Measurements from ENCODE around the gene LRP11. TPM values are rescaled to one million over a fixed set of nuclear protein-coding genes. Genes with fewer than 3 reads are reported as not detected.

LRP11 gene
- total and polyA plus RNA-seq, 10 of the 15 experiments (the other 5 are each of a cell fraction or from before 2014, with no cell fraction given), result under 0.01 to 0.23 (median 0.03) TPM; not detected in 6

DNA sequence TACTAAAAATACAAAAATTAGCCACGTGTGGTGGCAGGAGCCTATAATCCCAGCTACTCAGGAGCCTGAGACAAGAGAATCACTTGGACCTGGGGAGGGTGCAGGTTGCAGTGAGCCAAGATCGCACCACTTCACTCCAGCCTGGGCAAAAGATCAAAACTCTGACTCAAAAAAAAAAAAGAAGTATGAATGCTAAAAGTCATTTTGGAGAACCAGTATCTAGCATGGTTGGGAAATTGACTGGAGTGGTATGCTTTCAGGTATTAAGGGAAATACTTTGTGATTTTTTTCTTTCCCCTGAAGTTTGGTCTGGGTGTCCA lies 84.6 kb downstream of the LRP11 start:
- H3K4me1 ChIP-seq (ENCODE audit: control insufficient read depth, insufficient read depth, low read length), result no peaks in the 10 kb centered on the region
- DNase-seq (ENCODE audit: low read depth, low spot score) (no peak), FAIRE-seq (no peak), ATAC-seq (no peak)
- TF ChIP-seq KLF5 (IDR thresholded peaks at IDR 0.05; ENCODE audit: partially characterized antibody), result no peak
- 50% methylated on average over 2 of the region's 2 CpGs for WGBS (ENCODE audit: insufficient coverage, insufficient replicate concordance, low lambda C conversion rate, missing lambda C conversion rate)
- CTCF ChIA-PET, result no interaction called here
- no peaks in the 10 kb centered on the region for H4K20me1 ChIP-seq (ENCODE audit: control insufficient read depth, insufficient read depth)
- no TSS peak for BruUV-seq (replicated peaks)
- RAD21 ChIA-PET (ENCODE audit: unreplicated experiment), result no interaction called here
- no peak overlapping the region for H3K4me3 ChIP-seq
- H3K36me3 ChIP-seq (ENCODE audit: control insufficient read depth in 2 of 2, insufficient read depth in 2 of 2, low read length in 1 of 2), result peaks cover 0 to 5% of the 10 kb centered on the region in 2 experiments; a peak in 2 of 4 replicates
- SMC1A ChIA-PET (ENCODE audit: uncharacterized antibody, unreplicated experiment), result no interaction called here
- no peak overlapping the region for H3K9ac ChIP-seq (ENCODE audit: control insufficient read depth, insufficient read depth, low read length)
- intact Hi-C loops (cut with micrococcal nuclease; ENCODE audit: unreplicated experiment), result no loop called here
- in situ Hi-C loops (cut with MboI), result no loop called here
- no peak overlapping the region for H3K27ac ChIP-seq (ENCODE audit: control insufficient read depth, insufficient read depth)
- H2AFZ ChIP-seq (ENCODE audit: control insufficient read depth, low read depth, low read length), result no peak overlapping the region
- H3K79me2 ChIP-seq (ENCODE audit: control insufficient read depth, insufficient read depth, low read length), result no peaks in the 10 kb centered on the region
- no peaks in the 10 kb centered on the region for H3K27me3 ChIP-seq (replicated peaks in 1 of 2; ENCODE audit: control insufficient read depth in 2 of 2, insufficient read depth in 2 of 2, low read length in 1 of 2)
- POLR2A ChIA-PET, result no interaction called here
- H3K9me3 ChIP-seq (replicated peaks; ENCODE audit: control insufficient read depth, insufficient read depth, low read length), result no peaks in the 10 kb centered on the region
- no peak overlapping the region for H3K4me2 ChIP-seq (ENCODE audit: control insufficient read depth, insufficient read depth)

- DNase-seq (ENCODE audit: low read depth, low spot score), result no peak
- ATAC-seq, result no peak
- TF ChIP-seq MYB (IDR thresholded peaks at IDR 0.05; ENCODE audit: borderline replicate concordance, low read depth, low read length) (no peak), NRF1 (conservative IDR thresholded peaks at IDR 0.05; ENCODE audit: low read depth, low read length) (no peak), NFXL1 (IDR thresholded peaks at IDR 0.05; ENCODE audit: borderline replicate concordance) (no peak), ZBTB11 (CRISPR knock-in tag; IDR thresholded peaks at IDR 0.05) (no peak), STAT3 (IDR thresholded peaks at IDR 0.05; ENCODE audit: low read depth, low read length) (no peak), HDAC6 (IDR thresholded peaks at IDR 0.05; ENCODE audit: unreplicated experiment) (no peak)
- TF ChIP-seq, protein P1, sequence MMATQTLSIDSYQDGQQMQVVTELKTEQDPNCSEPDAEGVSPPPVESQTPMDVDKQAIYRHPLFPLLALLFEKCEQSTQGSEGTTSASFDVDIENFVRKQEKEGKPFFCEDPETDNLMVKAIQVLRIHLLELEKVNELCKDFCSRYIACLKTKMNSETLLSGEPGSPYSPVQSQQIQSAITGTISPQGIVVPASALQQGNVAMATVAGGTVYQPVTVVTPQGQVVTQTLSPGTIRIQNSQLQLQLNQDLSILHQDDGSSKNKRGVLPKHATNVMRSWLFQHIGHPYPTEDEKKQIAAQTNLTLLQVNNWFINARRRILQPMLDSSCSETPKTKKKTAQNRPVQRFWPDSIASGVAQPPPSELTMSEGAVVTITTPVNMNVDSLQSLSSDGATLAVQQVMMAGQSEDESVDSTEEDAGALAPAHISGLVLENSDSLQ (IDR thresholded peaks at IDR 0.05), result no peak
- TF ChIP-seq, protein P2, sequence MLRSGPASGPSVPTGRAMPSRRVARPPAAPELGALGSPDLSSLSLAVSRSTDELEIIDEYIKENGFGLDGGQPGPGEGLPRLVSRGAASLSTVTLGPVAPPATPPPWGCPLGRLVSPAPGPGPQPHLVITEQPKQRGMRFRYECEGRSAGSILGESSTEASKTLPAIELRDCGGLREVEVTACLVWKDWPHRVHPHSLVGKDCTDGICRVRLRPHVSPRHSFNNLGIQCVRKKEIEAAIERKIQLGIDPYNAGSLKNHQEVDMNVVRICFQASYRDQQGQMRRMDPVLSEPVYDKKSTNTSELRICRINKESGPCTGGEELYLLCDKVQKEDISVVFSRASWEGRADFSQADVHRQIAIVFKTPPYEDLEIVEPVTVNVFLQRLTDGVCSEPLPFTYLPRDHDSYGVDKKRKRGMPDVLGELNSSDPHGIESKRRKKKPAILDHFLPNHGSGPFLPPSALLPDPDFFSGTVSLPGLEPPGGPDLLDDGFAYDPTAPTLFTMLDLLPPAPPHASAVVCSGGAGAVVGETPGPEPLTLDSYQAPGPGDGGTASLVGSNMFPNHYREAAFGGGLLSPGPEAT (IDR thresholded peaks at IDR 0.05; ENCODE audit: low read depth), result no peak
- TF ChIP-seq, protein P3, sequence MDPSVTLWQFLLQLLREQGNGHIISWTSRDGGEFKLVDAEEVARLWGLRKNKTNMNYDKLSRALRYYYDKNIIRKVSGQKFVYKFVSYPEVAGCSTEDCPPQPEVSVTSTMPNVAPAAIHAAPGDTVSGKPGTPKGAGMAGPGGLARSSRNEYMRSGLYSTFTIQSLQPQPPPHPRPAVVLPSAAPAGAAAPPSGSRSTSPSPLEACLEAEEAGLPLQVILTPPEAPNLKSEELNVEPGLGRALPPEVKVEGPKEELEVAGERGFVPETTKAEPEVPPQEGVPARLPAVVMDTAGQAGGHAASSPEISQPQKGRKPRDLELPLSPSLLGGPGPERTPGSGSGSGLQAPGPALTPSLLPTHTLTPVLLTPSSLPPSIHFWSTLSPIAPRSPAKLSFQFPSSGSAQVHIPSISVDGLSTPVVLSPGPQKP (IDR thresholded peaks at IDR 0.05; ENCODE audit: low read depth, low read length), result no peak
- RAD21 ChIA-PET (ENCODE audit: unreplicated experiment), result no interaction called here
- Histone ChIP-seq H3K4me2 (ENCODE audit: control insufficient read depth, insufficient read depth) (no peak overlapping the region), H3K27me3 (replicated peaks in 1 of 2; ENCODE audit: control insufficient read depth in 2 of 2, insufficient read depth in 2 of 2, low read length in 1 of 2) (no peaks in the 10 kb centered on the region), H3K79me2 (ENCODE audit: control insufficient read depth, insufficient read depth, low read length) (no peaks in the 10 kb centered on the region), H3K4me3 (no peak overlapping the region), H3K9ac (ENCODE audit: control insufficient read depth, insufficient read depth, low read length) (no peak overlapping the region), H3K36me3 (ENCODE audit: control insufficient read depth in 2 of 2, insufficient read depth in 2 of 2, low read length in 1 of 2) (peaks cover 0 to 3% of the 10 kb centered on the region in 2 experiments; a peak in 1 of 4 replicates), H3K9me3 (replicated peaks; ENCODE audit: control insufficient read depth, insufficient read depth, low read length) (no peaks in the 10 kb centered on the region), H4K20me1 (ENCODE audit: control insufficient read depth, insufficient read depth) (no peaks in the 10 kb centered on the region), H2AFZ (ENCODE audit: control insufficient read depth, low read depth, low read length) (no peak overlapping the region), H3K4me1 (ENCODE audit: control insufficient read depth, insufficient read depth, low read length) (no peaks in the 10 kb centered on the region), H3K27ac (ENCODE audit: control insufficient read depth, insufficient read depth) (no peak overlapping the region)
- POLR2A ChIA-PET, result no interaction called here
- no peak for FAIRE-seq
- CTCF ChIA-PET, result no interaction called here
- in situ Hi-C loops (cut with MboI) (no loop called here), intact Hi-C loops (cut with micrococcal nuclease; ENCODE audit: unreplicated experiment) (no loop called here)
- WGBS (ENCODE audit: insufficient coverage, insufficient replicate concordance, low lambda C conversion rate, missing lambda C conversion rate), result 88% methylated on average over 1 of the region's 1 CpG
- BruUV-seq (replicated peaks), result no TSS peak
- SMC1A ChIA-PET (ENCODE audit: uncharacterized antibody, unreplicated experiment), result no interaction called here
These were observed 86.5 kb downstream of the LRP11 start for GRCh38 chr6:149777624-149778023.
